WTC11 (cell line): ENCODE measurements around the gene FAM107B. TPM values are rescaled to one million over a fixed set of nuclear protein-coding genes. Genes with fewer than 3 reads are reported as not detected.
A peak's percentile ranks its signal among the peaks of the same experiment; 100 is the strongest.

Experiments
- ATAC-seq: fragments of 200-7000 bp; cut with Tn5 transposase; 2 replicates; pipeline ENCODE4 v1.10.0; 2021; ENCODE audit warnings: mild to moderate bottlenecking, moderate library complexity
- CTCF ChIA-PET: fragments of 300-600 bp; sonication (Branson Sonifier 250); formaldehyde crosslinking; loops from one replicate; lab custom pipeline; 2021; ENCODE audit warnings: antibody characterized with exemption; lab: Charles Lee
- POLR2A ChIA-PET: fragments of 350-600 bp; sonication (Branson Sonifier 250); formaldehyde crosslinking; loops from one replicate; lab custom pipeline; 2021; ENCODE audit warnings: antibody characterized with exemption; lab: Charles Lee
- DNase-seq: peaks from one replicate; pipeline ENCODE4 v3.0.0; 2021; ENCODE audit warnings: low spot score
- H3K27ac Mint-ChIP-seq: 2 replicates; pipeline ENCODE4 v1.8.0; 2021; ENCODE audit warnings: mixed read lengths
- H3K27me3 Mint-ChIP-seq: 2 replicates; pipeline ENCODE4 v1.8.0; 2021; ENCODE audit warnings: low read depth, mild to moderate bottlenecking, moderate library complexity, mixed read lengths
- H3K36me3 Mint-ChIP-seq: 2 replicates; pipeline ENCODE4 v1.8.0; 2021; ENCODE audit warnings: mixed read lengths
- H3K4me1 Mint-ChIP-seq: 2 replicates; pipeline ENCODE4 v1.8.0; 2022; ENCODE audit warnings: mixed read lengths
- H3K4me3 Mint-ChIP-seq: 2 replicates; pipeline ENCODE4 v1.8.0; 2021; ENCODE audit warnings: mild to moderate bottlenecking, moderate library complexity, mixed read lengths
- H3K9me3 Mint-ChIP-seq: 2 replicates; pipeline ENCODE4 v1.8.0; 2021; ENCODE audit warnings: mixed read lengths
- ARID4B ChIP-seq: sonication (generic); formaldehyde crosslinking; IDR thresholded peaks from 2 replicates; pipeline ENCODE4 v1.8.0; 2023; ENCODE audit warnings: missing genetic modification reagents, mild to moderate bottlenecking, borderline replicate concordance
- CREM ChIP-seq: sonication (generic); formaldehyde crosslinking; IDR thresholded peaks from 2 replicates; pipeline ENCODE4 v1.8.1; 2022; ENCODE audit warnings: mild to moderate bottlenecking, missing genetic modification reagents, moderate library complexity
- FOXK1 ChIP-seq: sonication (generic); formaldehyde crosslinking; IDR thresholded peaks from 2 replicates; pipeline ENCODE4 v1.8.0; 2022; ENCODE audit warnings: mild to moderate bottlenecking, moderate library complexity, missing genetic modification reagents
- GABPB1 ChIP-seq: sonication (generic); formaldehyde crosslinking; IDR thresholded peaks from 2 replicates; pipeline ENCODE4 v1.8.1; 2023; ENCODE audit warnings: mild to moderate bottlenecking, missing genetic modification reagents
- GRHL2 ChIP-seq: fragments of 250-450 bp; sonication (Bioruptor Pico); IDR thresholded peaks from 2 replicates; pipeline ENCODE4 v1.8.0; 2022; ENCODE audit warnings: mild to moderate bottlenecking, moderate library complexity; ENCODE audit not compliant: insufficient replicate concordance, severe bottlenecking
- JUN ChIP-seq: sonication (generic); formaldehyde crosslinking; IDR thresholded peaks from 2 replicates; pipeline ENCODE4 v1.8.0; 2023; ENCODE audit warnings: mild to moderate bottlenecking, missing genetic modification reagents
- NR1H2 ChIP-seq: sonication (generic); formaldehyde crosslinking; IDR thresholded peaks from 2 replicates; pipeline ENCODE4 v1.9.0; 2021; ENCODE audit warnings: mild to moderate bottlenecking, moderate library complexity, missing genetic modification reagents
- NR3C1 ChIP-seq: sonication (generic); formaldehyde crosslinking; conservative IDR thresholded peaks from 2 replicates; pipeline ENCODE4 v1.8.1; 2023; ENCODE audit warnings: low read depth, mild to moderate bottlenecking, missing genetic modification reagents
- OVOL2 ChIP-seq: fragments of 250-450 bp; sonication (Bioruptor Pico); IDR thresholded peaks from 2 replicates; pipeline ENCODE4 v1.9.0; 2021; ENCODE audit warnings: mild to moderate bottlenecking, borderline replicate concordance
- PRRX2 ChIP-seq: fragments of 250-450 bp; sonication (Bioruptor Pico); IDR thresholded peaks from 2 replicates; pipeline ENCODE4 v1.8.0; 2021; ENCODE audit warnings: mild to moderate bottlenecking
- TCF7 ChIP-seq: sonication (generic); formaldehyde crosslinking; IDR thresholded peaks from 2 replicates; pipeline ENCODE4 v1.8.0; 2022; ENCODE audit warnings: mild to moderate bottlenecking, low read depth, missing genetic modification reagents, moderate library complexity
- TEAD4 ChIP-seq: sonication (generic); formaldehyde crosslinking; IDR thresholded peaks from 2 replicates; pipeline ENCODE4 v1.8.0; 2022; ENCODE audit warnings: mild to moderate bottlenecking, missing genetic modification reagents
- ZNF219 ChIP-seq: sonication (generic); formaldehyde crosslinking; IDR thresholded peaks from 2 replicates; pipeline ENCODE4 v1.8.0; 2023; ENCODE audit warnings: missing genetic modification reagents, mild to moderate bottlenecking, borderline replicate concordance
- ZNF317 ChIP-seq: sonication (generic); formaldehyde crosslinking; IDR thresholded peaks from 2 replicates; pipeline ENCODE4 v1.8.1; 2023; ENCODE audit warnings: low read depth, mild to moderate bottlenecking, moderate library complexity, missing genetic modification reagents, borderline replicate concordance
- ZNF512 ChIP-seq: sonication (generic); formaldehyde crosslinking; IDR thresholded peaks from 2 replicates; pipeline ENCODE4 v1.8.1; 2022; ENCODE audit warnings: missing genetic modification reagents, borderline replicate concordance
- ZSCAN18 ChIP-seq: fragments of 250-450 bp; sonication (Bioruptor Pico); IDR thresholded peaks from 2 replicates; pipeline ENCODE4 v2.1.2; 2022; ENCODE audit warnings: mild to moderate bottlenecking, moderate library complexity
- total RNA-seq: library from RNA; stranded (reverse); gene quantifications from 3 replicates; pipeline ENCODE4 v1.2.3, GENCODE V29; 2021
- TF ChIP-seq, protein P1 (sequence below): sonication (generic); formaldehyde crosslinking; IDR thresholded peaks from 2 replicates; pipeline ENCODE4 v1.8.1; 2023; ENCODE audit warnings: mild to moderate bottlenecking, missing genetic modification reagents
- TF ChIP-seq, protein P2 (sequence below): sonication (generic); formaldehyde crosslinking; IDR thresholded peaks from 2 replicates; pipeline ENCODE4 v1.8.1; 2022; ENCODE audit warnings: mild to moderate bottlenecking, moderate library complexity, missing genetic modification reagents

FAM107B gene
- total RNA-seq, 1 experiment from 2014 or later, result 22.4 TPM

GRCh38 chr10:14543904-14544210, 230.8 kb downstream of the FAM107B start (continued):
- no peak for TF ChIP-seq PRRX2 (CRISPR knock-in tag)
- TF ChIP-seq JUN (CRISPR knock-in tag), result no peak
- TF ChIP-seq GRHL2 (CRISPR knock-in tag), result no peak
- no peak for TF ChIP-seq ZSCAN18 (CRISPR knock-in tag)
- no peak for TF ChIP-seq ARID4B (CRISPR knock-in tag)
- no peak for TF ChIP-seq TCF7 (CRISPR knock-in tag)

- TF ChIP-seq CREM (CRISPR knock-in tag), result no peak
- TF ChIP-seq GABPB1 (CRISPR knock-in tag), result no peak
- TF ChIP-seq ZNF317 (CRISPR knock-in tag), result no peak
- TF ChIP-seq TEAD4 (CRISPR knock-in tag), result no peak
- no peak for TF ChIP-seq ZNF219
- no peak for TF ChIP-seq OVOL2 (CRISPR knock-in tag)
- TF ChIP-seq, protein P1, sequence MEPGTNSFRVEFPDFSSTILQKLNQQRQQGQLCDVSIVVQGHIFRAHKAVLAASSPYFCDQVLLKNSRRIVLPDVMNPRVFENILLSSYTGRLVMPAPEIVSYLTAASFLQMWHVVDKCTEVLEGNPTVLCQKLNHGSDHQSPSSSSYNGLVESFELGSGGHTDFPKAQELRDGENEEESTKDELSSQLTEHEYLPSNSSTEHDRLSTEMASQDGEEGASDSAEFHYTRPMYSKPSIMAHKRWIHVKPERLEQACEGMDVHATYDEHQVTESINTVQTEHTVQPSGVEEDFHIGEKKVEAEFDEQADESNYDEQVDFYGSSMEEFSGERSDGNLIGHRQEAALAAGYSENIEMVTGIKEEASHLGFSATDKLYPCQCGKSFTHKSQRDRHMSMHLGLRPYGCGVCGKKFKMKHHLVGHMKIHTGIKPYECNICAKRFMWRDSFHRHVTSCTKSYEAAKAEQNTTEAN (CRISPR knock-in tag), result no peak
- no peak for TF ChIP-seq NR1H2 (CRISPR knock-in tag)
- no peak for TF ChIP-seq FOXK1 (CRISPR knock-in tag)
- no peak for TF ChIP-seq ZSCAN18 (CRISPR knock-in tag)
- TF ChIP-seq NR3C1 (CRISPR knock-in tag), result no peak
- TF ChIP-seq, protein P2, sequence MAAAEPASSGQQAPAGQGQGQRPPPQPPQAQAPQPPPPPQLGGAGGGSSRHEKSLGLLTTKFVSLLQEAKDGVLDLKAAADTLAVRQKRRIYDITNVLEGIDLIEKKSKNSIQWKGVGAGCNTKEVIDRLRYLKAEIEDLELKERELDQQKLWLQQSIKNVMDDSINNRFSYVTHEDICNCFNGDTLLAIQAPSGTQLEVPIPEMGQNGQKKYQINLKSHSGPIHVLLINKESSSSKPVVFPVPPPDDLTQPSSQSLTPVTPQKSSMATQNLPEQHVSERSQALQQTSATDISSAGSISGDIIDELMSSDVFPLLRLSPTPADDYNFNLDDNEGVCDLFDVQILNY (CRISPR knock-in tag), result no peak
- TF ChIP-seq ZNF512, result no peak
- Mint-ChIP-seq H3K27me3 (no peaks in the 10 kb centered on the region), H3K36me3 (no peaks in the 10 kb centered on the region), H3K27ac (peak overlapping the region; percentile 69; the same call in 1 of the 2 replicates), H3K4me3 (no peak overlapping the region), H3K4me1 (peaks cover 25% of the 10 kb centered on the region), H3K9me3 (no peaks in the 10 kb centered on the region)
- CTCF ChIA-PET, result interaction anchor here (0.9 to 2.1 kb wide), 10 partner anchors 10 to 357 kb away, joined by 3 to 10 read pairs (median 5); partner anchors contain the start of genes CDNF, HSPA14 and MSANTD7
- DNase-seq, result no peak
- peak; percentile 34; the same call in 1 of the 2 replicates for ATAC-seq
- POLR2A ChIA-PET, result interaction anchor here (0.7 kb wide), 1 partner anchor 366 kb away, joined by 5 read pairs; no protein-coding TSS in a partner anchor
These were observed 231.4 kb downstream of the FAM107B start for GRCh38 chr10:14543046-14543903.
